HCT116 (cell line): ENCODE measurements around the gene TSPAN13. TPM values are rescaled to one million over a fixed set of nuclear protein-coding genes. Genes with fewer than 3 reads are reported as not detected.

Experiments
- ATAC-seq: fragments of 200-7000 bp; cut with Tn5 transposase; 2 replicates; pipeline ENCODE4 v1.9.1; 2020; ENCODE audit warnings: mild to moderate bottlenecking, moderate library complexity
- BruUV-seq: library from RNA; stranded (reverse); fragments of 400-500 nt; replicated peaks from 2 replicates; lab custom pipeline; 2021; lab: Mats Ljungman, UMichigan
- CTCF ChIA-PET: fragments of 300-600 bp; sonication (Branson Sonifier 250); formaldehyde crosslinking; loops from one replicate; lab custom pipeline; 2021; ENCODE audit warnings: antibody characterized with exemption; lab: Charles Lee
- POLR2A ChIA-PET: fragments of 300-600, 350-600 bp; sonication (Branson Sonifier 250); formaldehyde crosslinking; loops from one replicate; lab custom pipeline; 2021; ENCODE audit warnings: antibody characterized with exemption; lab: Charles Lee
- RAD21 ChIA-PET, 2 experiments: fragments of 300-600 bp; sonication (Branson Sonifier 250); formaldehyde crosslinking; loops; one replicate each; lab custom pipeline; 2023; ENCODE audit warnings: low total read pairs in 2 of 2; ENCODE audit not compliant: uncharacterized antibody in 2 of 2, unreplicated experiment in 2 of 2, low non-redundant PET in 1 of 2; lab: Charles Lee
- DNase-seq: peaks from one replicate; pipeline ENCODE4 v3.0.0-alpha.2; 2010; ENCODE audit warnings: low read depth, low spot score
- H2AFZ ChIP-seq: fragments of 200-600 bp; shearing (Covaris generic), sonication (generic); 2 replicates; pipeline ENCODE4 v1.6.1; 2017; ENCODE audit warnings: low read depth, mixed run types, mixed read lengths, antibody characterized with exemption, low read length; ENCODE audit not compliant: poor library complexity, severe bottlenecking
- H3K27ac ChIP-seq: 2 replicates; pipeline ENCODE4 v1.5.1; 2012; ENCODE audit warnings: low read depth, low read length
- H3K27me3 ChIP-seq: fragments of 200-600 bp; sonication (generic); 2 replicates; pipeline ENCODE4 v1.6.1; 2016; ENCODE audit warnings: mixed run types, low read length, mixed read lengths; ENCODE audit not compliant: insufficient read depth
- H3K36me3 ChIP-seq, 2 experiments: fragments of 200-500 bp in 1 of 2; fragments of 200-600 bp in 1 of 2; sonication (Bioruptor generic) in 1 of 2; sonication (generic) in 1 of 2; 2 replicates each; pipeline versions ENCODE4 v1.5.1 to v1.6.1; 2014 to 2016; ENCODE audit warnings: low read length in 2 of 2, inconsistent platforms in 1 of 2, mixed read lengths in 1 of 2, mixed run types in 1 of 2; ENCODE audit not compliant: insufficient read depth in 2 of 2, control insufficient read depth in 1 of 2
- H3K4me1 ChIP-seq, 2 experiments: fragments of 200-600 bp in 1 of 2; sonication (generic) in 1 of 2; 2 replicates each; pipeline versions ENCODE4 v1.5.1 to v1.6.1; 2012 to 2017; ENCODE audit warnings: low read length in 2 of 2, inconsistent platforms in 1 of 2, mild to moderate bottlenecking in 1 of 2, mixed read lengths in 1 of 2, mixed run types in 1 of 2, moderate library complexity in 1 of 2; ENCODE audit not compliant: insufficient read depth in 2 of 2, control insufficient read depth in 1 of 2
- H3K4me2 ChIP-seq: fragments of 200-600 bp; sonication (generic); 2 replicates; pipeline ENCODE4 v1.6.1; 2017; ENCODE audit warnings: mixed run types, low read length, mixed read lengths
- H3K4me3 ChIP-seq, 2 experiments: fragments of 200-600 bp in 1 of 2; sonication (generic) in 1 of 2; replicated peaks in 1 of 2; 2 replicates each; pipeline ENCODE4 v1.5.1; 2011 to 2016; ENCODE audit warnings: low read length in 2 of 2, control low read depth in 1 of 2, low read depth in 1 of 2, mild to moderate bottlenecking in 1 of 2, mixed read lengths in 1 of 2, mixed run types in 1 of 2
- H3K79me2 ChIP-seq: fragments of 200-600 bp; sonication (generic); 2 replicates; pipeline ENCODE4 v1.6.1; 2017; ENCODE audit warnings: mild to moderate bottlenecking, mixed run types, low read length, moderate library complexity, mixed read lengths; ENCODE audit not compliant: insufficient read depth
- H3K9ac ChIP-seq: fragments of 200-600 bp; sonication (generic); 2 replicates; pipeline ENCODE4 v1.6.1; 2016; ENCODE audit warnings: low read length, mixed read lengths
- H3K9me2 ChIP-seq: fragments of 200-600 bp; sonication (generic), shearing (Covaris generic); 2 replicates; pipeline ENCODE4 v1.6.1; 2017; ENCODE audit warnings: mixed run types, mild to moderate bottlenecking, moderate library complexity; ENCODE audit not compliant: insufficient read depth
- H3K9me3 ChIP-seq, 2 experiments: fragments of 200-500 bp in 1 of 2; fragments of 200-600 bp in 1 of 2; sonication (Bioruptor generic) in 1 of 2; sonication (generic) in 1 of 2; 2 replicates each; pipeline ENCODE4 v1.6.1; 2014 to 2017; ENCODE audit warnings: low read length in 2 of 2, mixed read lengths in 2 of 2, inconsistent platforms in 1 of 2, low read depth in 1 of 2, mild to moderate bottlenecking in 1 of 2, mixed run types in 1 of 2, moderate library complexity in 1 of 2; ENCODE audit not compliant: control insufficient read depth in 1 of 2, insufficient read depth in 1 of 2
- H4K20me1 ChIP-seq: fragments of 200-600 bp; sonication (generic), shearing (Covaris generic); 2 replicates; pipeline ENCODE4 v1.6.1; 2017; ENCODE audit warnings: mixed run types, mild to moderate bottlenecking, moderate library complexity; ENCODE audit not compliant: insufficient read depth
- CBX3 ChIP-seq: IDR thresholded peaks from 2 replicates; pipeline ENCODE4 v1.6.1; 2012; ENCODE audit warnings: low read depth
- EGR1 ChIP-seq: IDR thresholded peaks from 2 replicates; pipeline ENCODE4 v1.6.1; 2012; ENCODE audit warnings: low read depth
- EZH2 ChIP-seq: fragments of 200-600 bp; sonication (generic); IDR thresholded peaks from 2 replicates; pipeline ENCODE4 v1.6.1; 2017; ENCODE audit warnings: antibody characterized with exemption, mixed run types
- FOSL1 ChIP-seq: IDR thresholded peaks from 2 replicates; pipeline ENCODE4 v1.6.1; 2012; ENCODE audit warnings: low read depth
- JUND ChIP-seq: IDR thresholded peaks from 2 replicates; pipeline ENCODE4 v1.6.1; 2012
- POLR2AphosphoS5 ChIP-seq: IDR thresholded peaks from 2 replicates; pipeline ENCODE4 v1.6.1; 2011; ENCODE audit warnings: mild to moderate bottlenecking, low read depth, low read length, moderate library complexity
- RAD21 ChIP-seq: IDR thresholded peaks from 2 replicates; pipeline ENCODE4 v1.6.1; 2012; ENCODE audit warnings: low read depth, mild to moderate bottlenecking
- REST ChIP-seq: IDR thresholded peaks from 2 replicates; pipeline ENCODE4 v1.6.1; 2012; ENCODE audit warnings: low read depth
- TCF7L2 ChIP-seq: IDR thresholded peaks from 2 replicates; pipeline ENCODE4 v1.7.0; 2011; ENCODE audit warnings: borderline replicate concordance, inconsistent platforms; ENCODE audit not compliant: insufficient read depth, insufficient read length; ENCODE audit errors: extremely low read depth
- ZNF274 ChIP-seq: fragments of 200-500 bp; sonication (Bioruptor generic); IDR thresholded peaks from 2 replicates; pipeline ENCODE4 v1.6.1; 2014; ENCODE audit warnings: mild to moderate bottlenecking, low read depth, low read length, inconsistent platforms
- intact Hi-C: fragments of 100-400 bp; cut with micrococcal nuclease; formaldehyde crosslinking; loops from 2 replicates; pipeline ENCODE4 v1.10.0; 2022
- total RNA-seq: library from RNA; stranded (reverse); gene quantifications from one replicate; pipeline ENCODE4 v1.2.1, GENCODE V29; 2021; ENCODE audit not compliant: unreplicated experiment
- TF ChIP-seq, protein P1 (sequence below): IDR thresholded peaks from 2 replicates; pipeline ENCODE4 v1.6.1; 2011; ENCODE audit warnings: mild to moderate bottlenecking, low read length, moderate library complexity; ENCODE audit not compliant: insufficient replicate concordance; ENCODE audit errors: extremely low read depth

Gene TSPAN13
- total RNA-seq, 1 experiment from 2014 or later = 18.5 TPM

GRCh38 chr7:16741676-16742075, 11.9 kb upstream of the TSPAN13 start (continued):
- no peak for TF ChIP-seq POLR2AphosphoS5

DNA sequence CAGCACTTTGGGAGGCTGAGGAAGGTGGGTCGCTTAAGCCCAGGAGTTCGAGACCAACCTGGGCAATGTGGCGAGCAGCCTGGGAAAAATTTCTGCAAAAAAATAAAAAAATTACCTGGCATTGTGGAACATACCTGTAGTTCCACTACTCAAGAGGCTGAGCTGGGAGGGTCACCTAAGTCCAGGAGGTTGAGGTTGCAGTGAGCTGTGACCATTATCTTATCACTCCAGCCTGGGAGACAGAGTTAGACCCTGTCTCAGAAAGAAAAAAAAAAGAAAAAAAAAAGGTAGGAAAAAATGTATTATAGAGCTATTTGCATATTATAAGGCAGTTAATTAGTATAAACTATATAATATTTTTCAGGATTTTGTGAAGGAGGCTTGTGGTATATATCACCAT, 11.0 kb upstream of the TSPAN13 start:
- H3K36me3 ChIP-seq = no peaks in the 10 kb centered on the region
- RAD21 ChIA-PET = no interaction called here
- ATAC-seq = no peak
- intact Hi-C loops = loop anchor here (2.0 kb wide), 1 partner anchor 66 kb away; no protein-coding TSS in a partner anchor
- CTCF ChIA-PET = no interaction called here
- no peak overlapping the region for H2AFZ ChIP-seq
- TF ChIP-seq RAD21 (no peak), REST (no peak), ZNF274 (no peak), EGR1 (no peak), TCF7L2 (no peak), FOSL1 (no peak), EZH2 (no peak), CBX3 (no peak), JUND (no peak)
- TF ChIP-seq, protein P1, sequence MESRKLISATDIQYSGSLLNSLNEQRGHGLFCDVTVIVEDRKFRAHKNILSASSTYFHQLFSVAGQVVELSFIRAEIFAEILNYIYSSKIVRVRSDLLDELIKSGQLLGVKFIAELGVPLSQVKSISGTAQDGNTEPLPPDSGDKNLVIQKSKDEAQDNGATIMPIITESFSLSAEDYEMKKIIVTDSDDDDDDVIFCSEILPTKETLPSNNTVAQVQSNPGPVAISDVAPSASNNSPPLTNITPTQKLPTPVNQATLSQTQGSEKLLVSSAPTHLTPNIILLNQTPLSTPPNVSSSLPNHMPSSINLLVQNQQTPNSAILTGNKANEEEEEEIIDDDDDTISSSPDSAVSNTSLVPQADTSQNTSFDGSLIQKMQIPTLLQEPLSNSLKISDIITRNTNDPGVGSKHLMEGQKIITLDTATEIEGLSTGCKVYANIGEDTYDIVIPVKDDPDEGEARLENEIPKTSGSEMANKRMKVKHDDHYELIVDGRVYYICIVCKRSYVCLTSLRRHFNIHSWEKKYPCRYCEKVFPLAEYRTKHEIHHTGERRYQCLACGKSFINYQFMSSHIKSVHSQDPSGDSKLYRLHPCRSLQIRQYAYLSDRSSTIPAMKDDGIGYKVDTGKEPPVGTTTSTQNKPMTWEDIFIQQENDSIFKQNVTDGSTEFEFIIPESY = no peak
- H3K4me1 ChIP-seq = peaks cover 0 to 14% of the 10 kb centered on the region in 2 experiments; a peak in 2 of 4 replicates
- H3K9me2 ChIP-seq = no peaks in the 10 kb centered on the region
- no peaks in the 10 kb centered on the region for H3K27me3 ChIP-seq
- no TSS peak for BruUV-seq
- no peak for DNase-seq
- no peak overlapping the region for H3K9ac ChIP-seq
- H3K27ac ChIP-seq = no peak overlapping the region
- H3K9me3 ChIP-seq = no peaks in the 10 kb centered on the region
- no peak overlapping the region for H3K4me2 ChIP-seq
- POLR2A ChIA-PET = no interaction called here
- H3K79me2 ChIP-seq = no peaks in the 10 kb centered on the region
- no peak overlapping the region for H3K4me3 ChIP-seq
- H4K20me1 ChIP-seq = no peaks in the 10 kb centered on the region
